Activated CD8-positive, alpha-beta memory T cell treated with anti-CD3 and anti-CD28 coated beads, Interleukin-2, amount 50 U/mL, for 1 hour (primary cell): Measurements from ENCODE around the gene SPSB3.

Experiments used
- DNase-seq: peaks from one replicate; pipeline ENCODE4 v3.0.0-alpha.2; 2020; ENCODE audit errors: extremely low read depth

SPSB3 gene

GRCh38 chr16:1788708-1789100 is 6.3 kb upstream of the SPSB3 start:
- DNase-seq, result no peak

- DNase-seq, result no peak
These were observed 5.8 kb upstream of the SPSB3 start for GRCh38 chr16:1788095-1788707.

- no peak for DNase-seq
These were observed 5.1 kb upstream of the SPSB3 start for GRCh38 chr16:1787322-1788094.

- DNase-seq, result no peak
These were observed 4.6 kb upstream of the SPSB3 start for GRCh38 chr16:1787056-1787321.

- no peak for DNase-seq
These were observed 4.1 kb upstream of the SPSB3 start for GRCh38 chr16:1786242-1787055.

- no peak for DNase-seq
These were observed 3.4 kb upstream of the SPSB3 start for GRCh38 chr16:1785846-1786170.

- no peak for DNase-seq
These were observed 2.8 kb upstream of the SPSB3 start for GRCh38 chr16:1784977-1785845.

GRCh38 chr16:1781758-1782407 is 488 bp downstream of the SPSB3 start:
- no peak for DNase-seq

GRCh38 chr16:1781254-1781653 is 1.1 kb downstream of the SPSB3 start:
- DNase-seq, result no peak

GRCh38 chr16:1780677-1781072 is 1.7 kb downstream of the SPSB3 start:
- DNase-seq, result no peak

GRCh38 chr16:1779741-1780676 is 2.4 kb downstream of the SPSB3 start:
- DNase-seq, result no peak

- no peak for DNase-seq
These were observed 3.1 kb downstream of the SPSB3 start for GRCh38 chr16:1779234-1779701.

GRCh38 chr16:1778200-1779179 is 3.9 kb downstream of the SPSB3 start:
- DNase-seq, result no peak

- no peak for DNase-seq
These were observed 4.8 kb downstream of the SPSB3 start for GRCh38 chr16:1777375-1778199.

- DNase-seq, result no peak
These were observed 5.4 kb downstream of the SPSB3 start for GRCh38 chr16:1776991-1777374.

GRCh38 chr16:1776672-1776955 is 5.8 kb downstream of the SPSB3 start:
- no peak for DNase-seq

- no peak for DNase-seq
These were observed 6.3 kb downstream of the SPSB3 start for GRCh38 chr16:1775846-1776671.
